VCaP (cell line): ENCODE measurements around the gene VIPR2.

Source experiments
- H3K27ac ChIP-seq: fragments of 450-650 bp; 2 replicates; pipeline ENCODE4 v1.5.1; 2017
- TF ChIP-seq, protein P1 (sequence below): fragments of 450-650 bp; conservative IDR thresholded peaks from 2 replicates; pipeline ENCODE4 v1.5.1; 2017; ENCODE audit warnings: mild to moderate bottlenecking, moderate library complexity

Gene VIPR2

DNA sequence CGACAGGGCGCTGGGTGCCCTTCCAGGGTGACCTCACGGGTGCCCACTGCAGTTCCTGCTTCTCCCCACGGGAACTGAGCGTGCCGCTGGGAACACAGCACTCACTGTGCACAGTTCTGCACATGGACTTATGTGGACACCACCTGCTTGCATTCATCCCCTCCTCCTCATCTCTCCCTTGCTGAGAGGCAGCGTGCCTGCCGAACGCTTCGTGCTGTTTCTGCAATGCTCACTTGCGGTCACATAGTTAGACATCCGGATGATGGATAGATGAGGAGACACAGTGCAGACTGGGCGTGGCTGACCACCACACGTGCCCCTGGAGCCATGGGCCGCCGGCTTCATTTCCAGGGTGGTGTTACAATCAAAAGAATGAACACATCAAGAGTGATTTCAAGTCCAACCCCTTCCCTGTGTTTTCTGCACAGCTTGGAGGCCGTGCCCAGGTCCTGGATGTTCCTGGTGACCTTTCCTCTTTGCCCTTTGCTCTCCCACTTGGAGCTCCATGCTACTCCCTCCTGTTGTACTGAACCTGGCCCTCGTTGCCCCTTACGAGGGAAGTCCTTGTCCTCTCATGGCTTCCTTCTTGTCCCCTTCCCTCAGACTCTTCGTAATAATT, 119.4 kb downstream of the VIPR2 start:
- no peak overlapping the region for H3K27ac ChIP-seq
- TF ChIP-seq, protein P1, sequence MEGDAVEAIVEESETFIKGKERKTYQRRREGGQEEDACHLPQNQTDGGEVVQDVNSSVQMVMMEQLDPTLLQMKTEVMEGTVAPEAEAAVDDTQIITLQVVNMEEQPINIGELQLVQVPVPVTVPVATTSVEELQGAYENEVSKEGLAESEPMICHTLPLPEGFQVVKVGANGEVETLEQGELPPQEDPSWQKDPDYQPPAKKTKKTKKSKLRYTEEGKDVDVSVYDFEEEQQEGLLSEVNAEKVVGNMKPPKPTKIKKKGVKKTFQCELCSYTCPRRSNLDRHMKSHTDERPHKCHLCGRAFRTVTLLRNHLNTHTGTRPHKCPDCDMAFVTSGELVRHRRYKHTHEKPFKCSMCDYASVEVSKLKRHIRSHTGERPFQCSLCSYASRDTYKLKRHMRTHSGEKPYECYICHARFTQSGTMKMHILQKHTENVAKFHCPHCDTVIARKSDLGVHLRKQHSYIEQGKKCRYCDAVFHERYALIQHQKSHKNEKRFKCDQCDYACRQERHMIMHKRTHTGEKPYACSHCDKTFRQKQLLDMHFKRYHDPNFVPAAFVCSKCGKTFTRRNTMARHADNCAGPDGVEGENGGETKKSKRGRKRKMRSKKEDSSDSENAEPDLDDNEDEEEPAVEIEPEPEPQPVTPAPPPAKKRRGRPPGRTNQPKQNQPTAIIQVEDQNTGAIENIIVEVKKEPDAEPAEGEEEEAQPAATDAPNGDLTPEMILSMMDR = no peak

DNA sequence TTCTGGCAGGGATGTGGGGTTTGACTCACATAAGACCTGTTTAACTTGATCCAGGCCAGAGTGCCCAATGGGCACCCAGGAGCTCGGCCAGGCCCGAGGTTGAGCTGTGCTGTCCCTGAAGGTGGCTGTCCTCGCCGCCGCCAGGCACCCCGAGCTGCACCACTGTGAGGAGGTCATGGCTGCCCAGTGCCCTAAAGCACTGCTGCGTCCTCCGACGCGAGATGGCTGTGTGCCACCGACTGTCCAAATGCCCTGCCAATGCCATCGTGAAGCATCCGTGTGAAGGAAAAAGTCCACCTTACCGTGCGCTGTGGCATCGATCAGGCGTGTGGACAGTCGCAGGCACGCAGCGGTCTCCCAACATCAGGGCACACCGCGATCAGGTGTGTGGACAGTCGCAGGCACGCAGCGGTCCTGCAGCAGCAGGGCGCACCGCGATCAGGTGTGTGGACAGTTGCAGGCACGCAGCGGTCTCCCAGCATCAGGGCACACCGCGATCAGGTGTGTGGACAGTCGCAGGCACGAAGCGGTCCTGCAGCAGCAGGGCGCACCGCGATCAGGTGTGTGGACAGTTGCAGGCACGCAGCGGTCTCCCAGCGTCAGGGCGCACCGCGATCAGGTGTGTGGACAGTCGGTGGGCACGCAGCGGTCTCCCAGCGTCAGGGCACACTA, 120.3 kb downstream of the VIPR2 start:
- H3K27ac ChIP-seq = no peak overlapping the region
- TF ChIP-seq, protein P1 = no peak

DNA sequence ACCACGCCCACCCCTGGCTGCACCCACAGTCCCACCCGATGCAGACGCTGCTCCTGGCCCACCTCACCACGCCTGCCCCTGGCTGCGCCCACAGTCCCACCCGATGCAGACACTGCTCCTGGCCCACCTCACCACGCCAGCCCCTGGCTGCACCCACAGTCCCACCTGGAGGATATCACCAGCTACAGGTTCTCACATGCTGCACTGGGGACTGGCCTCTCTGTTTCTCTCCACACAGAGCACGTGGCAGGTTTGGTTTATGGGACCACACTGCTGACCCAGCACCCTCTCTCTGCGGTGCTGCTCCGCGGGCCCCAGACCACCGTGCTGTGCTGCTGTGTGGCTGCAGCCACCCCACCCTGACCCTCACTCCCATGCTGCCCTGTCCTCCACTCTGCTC, 120.9 kb downstream of the VIPR2 start:
- H3K27ac ChIP-seq = no peak overlapping the region
- TF ChIP-seq, protein P1 = no peak

DNA sequence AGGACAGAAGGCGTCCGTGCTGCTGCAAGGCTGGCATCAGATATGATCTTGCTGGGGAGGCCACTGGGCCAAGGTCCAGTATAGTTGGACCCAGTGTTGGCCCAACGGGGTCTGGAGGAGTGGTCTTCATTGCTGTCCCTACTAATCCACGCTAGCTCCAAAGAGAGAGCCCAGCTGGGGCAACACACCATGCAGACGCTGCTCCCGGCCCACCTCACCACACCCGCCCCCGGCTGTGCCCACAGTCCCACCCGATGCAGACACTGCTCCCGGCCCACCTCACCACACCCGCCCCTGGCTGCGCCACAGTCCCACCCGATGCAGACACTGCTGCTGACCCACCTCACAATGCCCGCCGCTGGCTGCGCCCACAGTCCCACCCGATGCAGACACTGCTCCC, 121.5 kb downstream of the VIPR2 start:
- TF ChIP-seq, protein P1 = no peak
- H3K27ac ChIP-seq = no peak overlapping the region

DNA sequence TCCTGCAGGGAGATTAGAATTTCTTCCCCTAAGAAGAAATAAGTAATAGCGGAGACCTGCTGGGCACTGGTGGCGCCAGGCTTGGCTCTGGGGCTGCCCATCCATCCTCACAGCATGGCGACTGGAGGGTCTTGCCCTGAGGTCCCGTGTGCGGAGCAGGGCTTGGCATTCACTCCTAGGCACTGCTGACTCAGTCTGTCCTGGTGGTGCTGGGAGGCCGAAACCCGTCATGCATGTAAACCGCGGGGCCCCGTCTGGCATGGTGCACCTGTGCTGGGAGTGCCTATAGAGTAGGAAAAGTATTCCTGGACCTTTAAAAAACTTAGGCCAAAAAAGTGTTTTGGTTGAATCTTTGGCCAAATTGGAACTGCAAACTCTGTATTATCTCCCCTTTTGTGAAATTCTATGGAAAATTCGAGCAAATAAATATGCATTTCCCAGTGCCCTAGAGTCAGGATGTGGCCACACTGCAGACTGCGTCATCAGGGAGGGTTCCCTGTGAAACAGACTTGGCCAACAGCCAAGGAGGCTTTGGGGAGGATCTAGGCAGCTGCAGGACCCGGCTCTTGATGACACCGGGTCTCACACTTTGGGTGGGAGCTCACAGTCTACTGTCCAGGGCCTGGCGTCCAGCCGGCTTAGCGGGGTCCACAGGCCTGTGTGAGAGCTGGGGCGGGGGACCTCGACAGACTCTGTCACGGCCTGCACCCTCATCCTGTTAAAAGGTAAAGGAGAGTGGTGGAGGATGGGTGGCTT, 122.3 kb downstream of the VIPR2 start:
- H3K27ac ChIP-seq = no peak overlapping the region
- TF ChIP-seq, protein P1 = no peak

DNA sequence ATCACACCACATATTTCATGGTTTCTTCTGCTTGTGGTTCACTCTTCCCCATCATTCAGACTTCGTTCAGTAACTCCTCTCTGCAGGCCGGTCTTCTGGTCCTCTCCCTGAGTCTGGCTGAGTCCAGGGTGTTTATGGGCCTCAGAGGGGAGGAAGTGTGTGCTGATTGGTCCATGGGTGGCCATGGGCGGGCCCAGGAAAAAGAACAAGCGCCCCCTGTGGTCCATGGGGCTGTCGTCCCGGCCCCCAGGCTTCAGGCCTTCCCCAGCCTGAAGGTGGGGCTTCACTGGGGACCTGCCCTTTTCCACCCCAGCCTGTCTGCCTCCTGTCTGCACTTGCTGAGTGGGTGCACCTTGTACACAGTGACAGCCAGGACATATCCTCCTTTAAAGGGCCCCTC, 123.7 kb downstream of the VIPR2 start:
- TF ChIP-seq, protein P1 = no peak
- H3K27ac ChIP-seq = no peak overlapping the region

DNA sequence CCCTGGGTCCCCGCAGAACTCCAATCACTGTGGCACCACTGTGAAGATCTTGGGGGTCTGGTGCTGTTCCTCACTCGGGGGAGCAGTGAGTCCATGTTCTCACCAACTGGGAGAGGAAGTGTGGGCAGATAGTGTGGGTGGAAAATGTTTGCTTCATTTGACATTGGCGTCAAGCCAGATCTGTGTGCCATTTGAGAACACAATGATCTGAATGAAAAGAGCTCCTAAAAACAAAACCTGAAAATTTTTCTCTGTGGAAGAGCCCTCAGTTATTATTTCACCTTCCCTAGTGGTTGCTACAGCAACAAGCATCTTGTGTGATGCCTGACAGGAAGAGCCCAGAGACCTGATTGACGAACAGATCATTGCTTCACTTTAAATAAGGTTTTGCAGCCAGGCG, 125.6 kb downstream of the VIPR2 start:
- peak overlapping the region; percentile 38 for H3K27ac ChIP-seq

More for the DNA sequence above, 125.6 kb downstream of the VIPR2 start:
- TF ChIP-seq, protein P1 = no peak
